Measurements from ENCODE around the gene PRCD. TPM values are rescaled to one million over a fixed set of nuclear protein-coding genes. Genes with fewer than 3 reads are reported as not detected.

PRCD gene
- polyA plus RNA-seq, 1 donor (not counting 4 experiments of a cell fraction or from before 2014, with no cell fraction given): 1.2 TPM

DNA sequence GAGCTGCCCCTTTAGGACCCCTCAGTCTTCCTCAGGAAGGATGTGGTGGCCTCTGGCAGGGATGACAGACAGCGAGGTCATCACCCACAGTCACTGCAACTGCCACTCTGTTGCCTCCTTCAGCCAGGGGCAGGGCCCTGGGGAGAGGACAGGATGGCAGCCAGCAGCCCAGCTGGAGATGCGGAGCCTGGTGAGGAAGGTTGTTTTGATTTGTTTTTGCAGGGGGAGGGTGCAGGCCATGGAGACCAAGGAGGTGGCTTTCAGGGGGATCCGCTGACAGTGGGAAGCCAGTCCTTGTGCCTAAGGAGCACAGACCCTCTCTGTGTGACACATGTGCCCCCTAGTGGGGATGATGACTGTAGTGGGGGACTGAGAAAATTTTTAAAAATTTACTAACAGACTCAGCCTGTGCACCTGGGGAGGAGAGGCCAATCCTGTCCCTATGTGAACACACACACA lies 7.4 kb downstream of the PRCD start:
- Histone ChIP-seq H3K36me3 (ENCODE audit: control insufficient read depth in 2 of 2, extremely low read depth in 1 of 2, insufficient read depth in 2 of 2, low read length in 2 of 2) (peaks cover 0 to 7% of the 10 kb centered on the region in 2 experiments), H3K27ac (ENCODE audit: control insufficient read depth, insufficient read depth, low read length) (peak overlapping the region; percentile 89), H2AFZ (ENCODE audit: control insufficient read depth, low read length) (no peak overlapping the region), H3K79me2 (ENCODE audit: control insufficient read depth, insufficient read depth, low read length) (peaks cover 14% of the 10 kb centered on the region), H3K9ac (ENCODE audit: control insufficient read depth, extremely low read depth, insufficient read depth, low read length) (peak overlapping the region; percentile 73), H3K4me2 (ENCODE audit: control insufficient read depth, extremely low read depth, insufficient read depth, low read depth, low read length) (peak overlapping the region; percentile 72), H4K20me1 (ENCODE audit: control insufficient read depth, extremely low read depth, insufficient read depth, low read length) (no peaks in the 10 kb centered on the region), H3K4me3 (ENCODE audit: control insufficient read depth in 2 of 3, extremely low read depth in 1 of 3, insufficient read depth in 2 of 3, low read depth in 1 of 3, low read length in 3 of 3) (peak overlapping the region in 1 of 3 experiments; percentile 48), H3K9me1 (ENCODE audit: control insufficient read depth, extremely low read depth, insufficient read depth, low read length) (no peaks in the 10 kb centered on the region), H3K4me1 (ENCODE audit: control insufficient read depth, extremely low read depth, insufficient read depth, low read length) (peaks cover 46% of the 10 kb centered on the region), H3K9me3 (ENCODE audit: control insufficient read depth, low read depth, low read length) (no peaks in the 10 kb centered on the region), H3K27me3 (ENCODE audit: control insufficient read depth, extremely low read depth, insufficient read depth, low read length) (peaks cover 32% of the 10 kb centered on the region)
- dilution Hi-C loops (cut with MboI; ENCODE audit: extremely low pct_ligation_motif_present, low sequenced_read_pairs): no loop called here
- TF ChIP-seq, protein P1, sequence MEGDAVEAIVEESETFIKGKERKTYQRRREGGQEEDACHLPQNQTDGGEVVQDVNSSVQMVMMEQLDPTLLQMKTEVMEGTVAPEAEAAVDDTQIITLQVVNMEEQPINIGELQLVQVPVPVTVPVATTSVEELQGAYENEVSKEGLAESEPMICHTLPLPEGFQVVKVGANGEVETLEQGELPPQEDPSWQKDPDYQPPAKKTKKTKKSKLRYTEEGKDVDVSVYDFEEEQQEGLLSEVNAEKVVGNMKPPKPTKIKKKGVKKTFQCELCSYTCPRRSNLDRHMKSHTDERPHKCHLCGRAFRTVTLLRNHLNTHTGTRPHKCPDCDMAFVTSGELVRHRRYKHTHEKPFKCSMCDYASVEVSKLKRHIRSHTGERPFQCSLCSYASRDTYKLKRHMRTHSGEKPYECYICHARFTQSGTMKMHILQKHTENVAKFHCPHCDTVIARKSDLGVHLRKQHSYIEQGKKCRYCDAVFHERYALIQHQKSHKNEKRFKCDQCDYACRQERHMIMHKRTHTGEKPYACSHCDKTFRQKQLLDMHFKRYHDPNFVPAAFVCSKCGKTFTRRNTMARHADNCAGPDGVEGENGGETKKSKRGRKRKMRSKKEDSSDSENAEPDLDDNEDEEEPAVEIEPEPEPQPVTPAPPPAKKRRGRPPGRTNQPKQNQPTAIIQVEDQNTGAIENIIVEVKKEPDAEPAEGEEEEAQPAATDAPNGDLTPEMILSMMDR (optimal IDR thresholded peaks at IDR 0.05 in 1 of 3, IDR thresholded peaks at IDR 0.05 in 1 of 3, conservative IDR thresholded peaks at IDR 0.05 in 1 of 3; ENCODE audit: extremely low read depth in 1 of 3, insufficient read depth in 2 of 3, low read length in 3 of 3): peak; percentile 44 to 74 (median 56)
- TF ChIP-seq EZH2 (IDR thresholded peaks at IDR 0.05; ENCODE audit: low read length): no peak
- DNase-seq (ENCODE audit: low read depth, low spot score) (no peak), FAIRE-seq (no peak)

DNA sequence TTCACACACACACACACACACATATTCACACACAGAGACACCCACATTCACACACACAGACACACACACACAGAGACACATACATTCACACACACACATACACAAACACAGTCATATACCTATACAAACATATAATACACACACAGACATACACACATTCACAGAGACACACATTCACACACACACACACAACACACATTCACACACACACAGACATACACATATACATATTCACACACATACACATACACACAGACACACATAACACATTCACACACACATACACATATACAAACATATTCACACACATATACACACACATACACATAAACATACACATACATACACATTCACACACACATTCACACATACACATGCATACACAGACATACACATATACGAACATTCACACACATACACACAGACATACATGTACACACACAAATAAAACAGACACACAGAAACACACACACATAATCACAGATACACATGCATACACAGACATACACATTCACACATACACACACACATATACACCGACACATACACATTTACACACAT lies 7.9 kb downstream of the PRCD start:
- dilution Hi-C loops (cut with MboI; ENCODE audit: extremely low pct_ligation_motif_present, low sequenced_read_pairs): no loop called here
- H3K4me3 ChIP-seq (ENCODE audit: control insufficient read depth in 2 of 3, extremely low read depth in 1 of 3, insufficient read depth in 2 of 3, low read depth in 1 of 3, low read length in 3 of 3): no peak overlapping the region
- DNase-seq (ENCODE audit: low read depth, low spot score): no peak
- peaks cover 27% of the 10 kb centered on the region for H3K27me3 ChIP-seq (ENCODE audit: control insufficient read depth, extremely low read depth, insufficient read depth, low read length)
- FAIRE-seq: no peak
- no peak overlapping the region for H2AFZ ChIP-seq (ENCODE audit: control insufficient read depth, low read length)
- TF ChIP-seq, protein P1 (optimal IDR thresholded peaks at IDR 0.05 in 1 of 3, IDR thresholded peaks at IDR 0.05 in 1 of 3, conservative IDR thresholded peaks at IDR 0.05 in 1 of 3; ENCODE audit: extremely low read depth in 1 of 3, insufficient read depth in 2 of 3, low read length in 3 of 3): no peak
- TF ChIP-seq EZH2 (IDR thresholded peaks at IDR 0.05; ENCODE audit: low read length): no peak
- peak overlapping the region; percentile 73 for H3K9ac ChIP-seq (ENCODE audit: control insufficient read depth, extremely low read depth, insufficient read depth, low read length)
- peaks cover 46% of the 10 kb centered on the region for H3K4me1 ChIP-seq (ENCODE audit: control insufficient read depth, extremely low read depth, insufficient read depth, low read length)
- H4K20me1 ChIP-seq (ENCODE audit: control insufficient read depth, extremely low read depth, insufficient read depth, low read length): no peaks in the 10 kb centered on the region
- no peaks in the 10 kb centered on the region for H3K9me3 ChIP-seq (ENCODE audit: control insufficient read depth, low read depth, low read length)
- peaks cover 14% of the 10 kb centered on the region for H3K79me2 ChIP-seq (ENCODE audit: control insufficient read depth, insufficient read depth, low read length)
- peak overlapping the region; percentile 89 for H3K27ac ChIP-seq (ENCODE audit: control insufficient read depth, insufficient read depth, low read length)
- peaks cover 0 to 7% of the 10 kb centered on the region in 2 experiments for H3K36me3 ChIP-seq (ENCODE audit: control insufficient read depth in 2 of 2, extremely low read depth in 1 of 2, insufficient read depth in 2 of 2, low read length in 2 of 2)
- H3K9me1 ChIP-seq (ENCODE audit: control insufficient read depth, extremely low read depth, insufficient read depth, low read length): no peaks in the 10 kb centered on the region
- H3K4me2 ChIP-seq (ENCODE audit: control insufficient read depth, extremely low read depth, insufficient read depth, low read depth, low read length): no peak overlapping the region

Data from keratinocyte (primary cell).